Mammary epithelial cell (primary cell): ENCODE data around the gene FCHSD2.
"Not testable (repeated sequence)": the region's sequence is repeated elsewhere in the genome, so short reads cannot be mapped to it uniquely, and the experiment has no call there.

ENCODE experiments used
- EZH2 ChIP-seq: IDR thresholded peaks from 2 replicates; pipeline ENCODE4 v1.6.1; 2012; ENCODE audit warnings: low read length, inconsistent platforms, borderline replicate concordance
- TF ChIP-seq, protein P1 (sequence below), 2 donors: IDR thresholded peaks in 1 of 2; conservative IDR thresholded peaks in 1 of 2; 2 replicates each; pipeline ENCODE4 v1.5.1; 2011 to 2012; ENCODE audit warnings: inconsistent platforms in 2 of 2, low read length in 2 of 2, mild to moderate bottlenecking in 2 of 2, control low read depth in 1 of 2, low read depth in 1 of 2; ENCODE audit not compliant: insufficient read depth in 1 of 2; ENCODE audit errors: extremely low read depth in 1 of 2

DNA sequence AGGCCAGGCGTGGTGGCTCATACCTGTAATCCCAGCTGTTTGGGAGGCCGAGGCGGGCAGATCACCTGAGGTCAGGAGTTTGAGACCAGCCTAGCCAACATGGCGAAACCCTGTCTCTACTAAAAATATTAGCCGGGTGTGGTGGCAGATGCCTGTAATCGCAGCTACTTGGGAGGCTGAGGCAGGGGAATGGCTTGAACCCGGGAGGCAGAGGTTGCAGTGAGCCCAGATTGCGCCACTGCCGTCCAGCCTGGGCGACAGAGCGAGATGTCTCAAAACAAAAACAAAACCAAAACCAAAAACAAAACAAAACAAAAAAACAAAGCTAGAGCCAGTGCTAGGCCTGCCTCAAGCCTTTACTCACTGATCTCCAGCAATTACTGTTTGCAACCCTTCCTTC is 314.5 kb downstream of the FCHSD2 start:
- TF ChIP-seq, protein P1, sequence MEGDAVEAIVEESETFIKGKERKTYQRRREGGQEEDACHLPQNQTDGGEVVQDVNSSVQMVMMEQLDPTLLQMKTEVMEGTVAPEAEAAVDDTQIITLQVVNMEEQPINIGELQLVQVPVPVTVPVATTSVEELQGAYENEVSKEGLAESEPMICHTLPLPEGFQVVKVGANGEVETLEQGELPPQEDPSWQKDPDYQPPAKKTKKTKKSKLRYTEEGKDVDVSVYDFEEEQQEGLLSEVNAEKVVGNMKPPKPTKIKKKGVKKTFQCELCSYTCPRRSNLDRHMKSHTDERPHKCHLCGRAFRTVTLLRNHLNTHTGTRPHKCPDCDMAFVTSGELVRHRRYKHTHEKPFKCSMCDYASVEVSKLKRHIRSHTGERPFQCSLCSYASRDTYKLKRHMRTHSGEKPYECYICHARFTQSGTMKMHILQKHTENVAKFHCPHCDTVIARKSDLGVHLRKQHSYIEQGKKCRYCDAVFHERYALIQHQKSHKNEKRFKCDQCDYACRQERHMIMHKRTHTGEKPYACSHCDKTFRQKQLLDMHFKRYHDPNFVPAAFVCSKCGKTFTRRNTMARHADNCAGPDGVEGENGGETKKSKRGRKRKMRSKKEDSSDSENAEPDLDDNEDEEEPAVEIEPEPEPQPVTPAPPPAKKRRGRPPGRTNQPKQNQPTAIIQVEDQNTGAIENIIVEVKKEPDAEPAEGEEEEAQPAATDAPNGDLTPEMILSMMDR (conservative IDR thresholded peaks at IDR 0.05 in 1 of 2, IDR thresholded peaks at IDR 0.05 in 1 of 2; ENCODE audit: extremely low read depth in 1 of 2, insufficient read depth in 1 of 2, low read depth in 1 of 2, low read length in 2 of 2) = not testable (repeated sequence)
- not testable (repeated sequence) for TF ChIP-seq EZH2
